Fibroblast of villous mesenchyme (primary cell): ENCODE measurements around the gene CHST13. TPM values are rescaled to one million over a fixed set of nuclear protein-coding genes. Genes with fewer than 3 reads are reported as not detected.
A peak's percentile ranks its signal among the peaks of the same experiment; 100 is the strongest.

Source experiments
- DNase-seq: peaks from one replicate; pipeline ENCODE4 v3.0.0-alpha.2; 2010; ENCODE audit warnings: low read depth
- H3K4me3 ChIP-seq: 2 replicates; pipeline ENCODE4 v1.5.1; 2011; ENCODE audit warnings: low read depth, mild to moderate bottlenecking, low read length
- total RNA-seq: library from RNA; depleted of rRNA; stranded (reverse); fragments of >200 nt; gene quantifications from 2 replicates; pipeline ENCODE4 v1.2.3, GENCODE V29; 2012
- TF ChIP-seq, protein P1 (sequence below): IDR thresholded peaks from 2 replicates; pipeline ENCODE4 v1.5.1; 2012; ENCODE audit warnings: low read depth, mild to moderate bottlenecking, low read length; ENCODE audit not compliant: insufficient read depth

CHST13 gene
- total RNA-seq, 1 donor = not detected

DNA sequence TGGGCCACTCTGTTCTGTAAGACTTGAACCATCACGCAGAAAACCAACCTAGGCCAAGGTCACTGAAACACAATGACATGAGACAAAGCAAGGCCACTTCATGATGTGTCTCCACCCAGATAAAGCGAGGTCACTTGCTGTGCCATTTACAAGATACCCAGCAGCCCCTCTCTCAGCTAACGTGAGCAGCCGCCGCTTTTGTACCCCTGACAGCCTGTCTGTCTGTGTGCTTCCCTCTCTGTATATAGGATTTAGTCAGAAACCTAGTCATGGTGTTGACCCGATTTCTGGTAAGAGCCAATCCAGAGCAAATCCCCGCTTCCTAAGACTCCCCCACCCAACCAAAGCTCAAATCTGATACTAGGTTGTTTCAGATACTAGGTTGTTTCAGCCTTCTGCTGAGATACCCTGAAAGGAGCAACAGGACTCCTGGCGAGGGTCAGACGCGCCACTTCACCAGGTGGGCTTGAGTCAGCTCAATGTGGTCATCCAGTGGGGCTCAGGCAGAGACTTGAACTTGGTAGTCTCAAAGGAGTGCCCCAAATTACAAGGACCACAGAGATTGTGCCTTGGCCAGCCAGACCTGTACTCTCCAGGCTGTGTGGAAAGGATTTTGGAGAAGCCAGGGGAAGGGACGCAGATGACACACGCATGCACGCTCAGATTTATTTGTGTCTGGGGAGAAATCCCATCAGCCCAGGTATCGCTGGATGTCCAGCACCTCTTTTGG is 45.2 kb upstream of the CHST13 start:
- TF ChIP-seq, protein P1, sequence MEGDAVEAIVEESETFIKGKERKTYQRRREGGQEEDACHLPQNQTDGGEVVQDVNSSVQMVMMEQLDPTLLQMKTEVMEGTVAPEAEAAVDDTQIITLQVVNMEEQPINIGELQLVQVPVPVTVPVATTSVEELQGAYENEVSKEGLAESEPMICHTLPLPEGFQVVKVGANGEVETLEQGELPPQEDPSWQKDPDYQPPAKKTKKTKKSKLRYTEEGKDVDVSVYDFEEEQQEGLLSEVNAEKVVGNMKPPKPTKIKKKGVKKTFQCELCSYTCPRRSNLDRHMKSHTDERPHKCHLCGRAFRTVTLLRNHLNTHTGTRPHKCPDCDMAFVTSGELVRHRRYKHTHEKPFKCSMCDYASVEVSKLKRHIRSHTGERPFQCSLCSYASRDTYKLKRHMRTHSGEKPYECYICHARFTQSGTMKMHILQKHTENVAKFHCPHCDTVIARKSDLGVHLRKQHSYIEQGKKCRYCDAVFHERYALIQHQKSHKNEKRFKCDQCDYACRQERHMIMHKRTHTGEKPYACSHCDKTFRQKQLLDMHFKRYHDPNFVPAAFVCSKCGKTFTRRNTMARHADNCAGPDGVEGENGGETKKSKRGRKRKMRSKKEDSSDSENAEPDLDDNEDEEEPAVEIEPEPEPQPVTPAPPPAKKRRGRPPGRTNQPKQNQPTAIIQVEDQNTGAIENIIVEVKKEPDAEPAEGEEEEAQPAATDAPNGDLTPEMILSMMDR = no peak
- no peak overlapping the region for H3K4me3 ChIP-seq
- no peak for DNase-seq

DNA sequence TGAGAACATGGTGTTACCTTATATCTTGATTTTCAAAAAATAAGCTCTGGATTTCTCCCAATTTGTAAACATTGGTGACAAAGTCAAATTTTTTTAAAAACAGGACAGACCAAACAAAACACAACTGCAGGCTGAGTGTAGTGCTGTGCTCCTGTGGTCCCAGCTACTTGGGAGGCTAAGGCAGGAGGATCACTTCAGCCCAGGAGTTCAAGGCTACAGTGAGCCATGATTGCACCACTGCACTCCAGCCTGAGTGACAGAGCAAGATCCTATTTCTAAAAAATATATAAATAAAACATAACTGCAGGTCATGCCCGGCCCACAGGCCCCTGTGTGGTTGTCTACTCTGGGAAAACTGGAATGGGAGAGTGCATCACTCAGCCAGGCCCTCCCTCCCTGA is 44.3 kb upstream of the CHST13 start:
- no peak for DNase-seq
- H3K4me3 ChIP-seq = no peak overlapping the region
- TF ChIP-seq, protein P1 = no peak

DNA sequence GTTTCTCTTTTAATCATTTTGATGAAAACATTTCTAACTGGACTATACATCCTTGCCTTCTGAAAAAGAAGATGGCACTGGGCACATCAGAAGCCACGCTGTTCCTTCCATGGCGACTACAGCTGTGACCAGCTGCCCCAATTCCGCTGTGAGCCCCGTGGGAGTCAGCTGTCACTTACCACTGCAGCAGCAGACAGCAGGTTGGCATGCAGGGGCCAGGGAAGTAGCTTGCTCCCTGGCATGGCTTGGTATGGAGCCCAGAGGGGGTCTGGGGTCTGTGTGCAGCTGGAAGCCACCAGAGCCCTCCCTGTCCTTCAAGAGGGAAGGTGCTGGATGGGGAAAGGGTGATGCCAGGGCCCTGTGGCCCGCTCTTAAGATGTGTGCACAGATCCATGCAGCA is 43.7 kb upstream of the CHST13 start:
- no peak overlapping the region for H3K4me3 ChIP-seq
- DNase-seq = no peak
- TF ChIP-seq, protein P1 = no peak

DNA sequence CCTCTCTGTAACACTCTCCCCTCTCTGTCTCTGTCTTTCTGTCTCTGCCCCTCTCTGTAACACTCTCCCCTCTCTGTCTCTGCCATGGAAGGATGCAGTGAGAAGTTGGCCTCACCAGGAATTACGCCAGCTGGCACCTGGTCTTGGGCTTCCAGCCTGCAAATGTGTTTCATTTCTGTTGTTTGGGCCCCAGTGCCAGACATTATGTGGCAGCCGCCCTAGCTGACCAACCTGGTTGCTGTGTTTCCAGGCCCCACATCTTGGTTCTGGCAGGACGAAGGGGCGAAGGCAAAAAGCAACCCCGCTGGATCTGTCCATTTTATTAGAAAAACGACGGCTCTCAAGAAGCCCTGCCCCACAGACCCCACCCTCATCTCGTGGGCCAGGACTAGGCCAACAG is 43.1 kb upstream of the CHST13 start:
- no peak for DNase-seq
- TF ChIP-seq, protein P1 = no peak
- H3K4me3 ChIP-seq = no peak overlapping the region

DNA sequence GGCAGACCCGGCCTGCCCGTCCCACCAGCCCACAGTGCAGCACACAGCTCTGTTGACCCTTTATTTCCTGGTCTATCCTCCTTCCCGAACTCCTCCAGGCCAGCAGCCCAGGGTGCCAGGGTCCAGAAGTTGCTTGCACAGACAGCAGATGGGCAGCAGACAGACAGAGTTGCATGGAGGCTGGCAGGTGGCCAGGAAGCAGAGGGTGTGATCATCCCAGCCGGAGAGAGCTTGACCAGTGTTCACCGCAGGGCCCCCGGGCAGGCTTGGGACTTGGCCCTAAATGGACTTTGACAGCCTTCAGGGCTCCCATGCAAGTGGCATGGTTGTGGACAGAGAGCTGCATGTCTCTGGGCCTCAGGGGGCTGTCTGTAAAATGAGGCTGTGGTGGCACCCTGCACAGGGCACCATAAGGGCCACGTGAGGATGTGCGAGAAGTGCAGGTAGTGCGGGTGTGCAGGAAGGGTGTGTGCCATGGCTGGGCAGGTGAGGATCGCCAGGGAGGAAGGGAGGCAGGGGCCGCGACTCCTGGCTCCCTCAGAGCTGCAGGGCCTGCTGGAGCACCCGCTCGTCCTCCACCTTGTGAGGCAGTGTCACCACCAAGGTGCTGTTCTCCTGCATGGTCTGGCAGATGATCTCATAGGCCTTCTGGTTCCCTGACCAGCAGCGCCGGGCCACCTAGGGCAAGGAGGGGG is 42.0 kb upstream of the CHST13 start:
- TF ChIP-seq, protein P1 = no peak
- peak; percentile 57 for DNase-seq
- H3K4me3 ChIP-seq = no peak overlapping the region

DNA sequence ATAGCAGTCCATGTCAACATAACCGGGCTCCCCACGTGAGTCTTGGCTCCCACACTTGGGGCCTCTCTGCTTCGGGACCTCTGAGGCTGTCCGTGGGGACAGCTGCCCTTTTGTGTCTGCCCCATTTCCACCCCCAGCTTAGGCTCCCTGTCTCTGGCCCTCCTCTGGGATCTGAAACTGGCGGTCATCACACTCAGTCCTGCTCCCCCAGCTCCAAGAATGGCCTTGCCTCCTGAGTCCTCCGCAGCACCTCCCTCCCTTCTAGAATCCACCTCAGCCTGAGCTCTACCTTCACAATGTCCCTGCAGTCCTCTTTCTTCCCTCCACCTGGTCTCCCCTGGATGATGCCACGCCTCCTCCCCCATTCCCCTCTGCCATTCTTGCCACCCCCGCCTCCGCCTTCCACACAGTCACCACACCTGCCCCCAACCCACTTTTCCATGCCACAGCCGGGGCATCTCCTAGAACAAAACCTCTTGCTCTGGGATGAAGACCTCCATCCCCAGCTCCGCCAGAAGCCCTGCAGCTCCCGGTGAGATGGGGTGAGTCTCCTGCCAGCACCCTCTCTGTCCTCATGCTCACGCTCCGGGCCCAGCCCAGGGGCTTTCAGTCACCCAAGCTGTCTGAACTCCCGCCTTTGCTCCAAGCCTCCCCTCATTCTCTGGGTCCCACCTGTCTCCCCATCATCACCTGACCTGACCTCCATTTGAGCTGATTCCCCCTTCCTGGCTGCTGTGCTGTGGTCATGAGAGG is 41.3 kb upstream of the CHST13 start:
- no peak overlapping the region for H3K4me3 ChIP-seq

More for the DNA sequence above, 41.3 kb upstream of the CHST13 start:
- DNase-seq = no peak
- TF ChIP-seq, protein P1 = no peak
